Keratinocyte (primary cell): ENCODE data around the gene NR3C2.

Experiments used
- CTCF ChIP-seq, 3 experiments: IDR thresholded peaks in 1 of 3; conservative IDR thresholded peaks in 1 of 3; optimal IDR thresholded peaks in 1 of 3; 2 replicates in 2 of 3; 3 replicates in 1 of 3; pipeline versions ENCODE3 to v1.5.1; 2011; ENCODE audit warnings: low read length in 3 of 3, mild to moderate bottlenecking in 3 of 3, moderate library complexity in 2 of 3, control low read depth in 1 of 3, inconsistent platforms in 1 of 3; ENCODE audit not compliant: insufficient read depth in 2 of 3; ENCODE audit errors: extremely low read depth in 1 of 3
- EZH2 ChIP-seq: IDR thresholded peaks from one replicate; pipeline ENCODE4 v1.6.1; 2012; ENCODE audit warnings: inconsistent platforms, mild to moderate bottlenecking, low read length, moderate library complexity

GRCh38 chr4:148089624-148090023, 352.6 kb downstream of the NR3C2 start:
- TF ChIP-seq CTCF (optimal IDR thresholded peaks at IDR 0.05 in 1 of 3, IDR thresholded peaks at IDR 0.05 in 1 of 3, conservative IDR thresholded peaks at IDR 0.05 in 1 of 3; ENCODE audit: extremely low read depth in 1 of 3, insufficient read depth in 2 of 3, low read length in 3 of 3) (no peak), EZH2 (no peak)
